GM06990 (cell line): Measurements from ENCODE around the gene SDK2.

Experiments used
- DNase-seq: peaks from one replicate; pipeline ENCODE4 v3.0.0-alpha.2; 2011; ENCODE audit not compliant: insufficient read length; ENCODE audit errors: extremely low read depth
- H3K27me3 ChIP-seq: replicated peaks from 2 replicates; pipeline ENCODE4 v1.6.0; 2011; ENCODE audit warnings: low read length; ENCODE audit not compliant: control insufficient read depth, insufficient read depth
- H3K36me3 ChIP-seq: 2 replicates; pipeline ENCODE4 v1.5.1; 2011; ENCODE audit warnings: low read length; ENCODE audit not compliant: control insufficient read depth, insufficient read depth
- H3K4me3 ChIP-seq: replicated peaks from 2 replicates; pipeline ENCODE4 v1.5.1; 2011; ENCODE audit warnings: low read depth, mild to moderate bottlenecking, control low read depth, low read length
- TF ChIP-seq, protein P1 (sequence below): IDR thresholded peaks from 2 replicates; pipeline ENCODE4 v1.5.1; 2011; ENCODE audit warnings: low read length, control low read depth, mild to moderate bottlenecking, inconsistent platforms; ENCODE audit not compliant: insufficient read depth, poor library complexity, severe bottlenecking

SDK2 gene

DNA sequence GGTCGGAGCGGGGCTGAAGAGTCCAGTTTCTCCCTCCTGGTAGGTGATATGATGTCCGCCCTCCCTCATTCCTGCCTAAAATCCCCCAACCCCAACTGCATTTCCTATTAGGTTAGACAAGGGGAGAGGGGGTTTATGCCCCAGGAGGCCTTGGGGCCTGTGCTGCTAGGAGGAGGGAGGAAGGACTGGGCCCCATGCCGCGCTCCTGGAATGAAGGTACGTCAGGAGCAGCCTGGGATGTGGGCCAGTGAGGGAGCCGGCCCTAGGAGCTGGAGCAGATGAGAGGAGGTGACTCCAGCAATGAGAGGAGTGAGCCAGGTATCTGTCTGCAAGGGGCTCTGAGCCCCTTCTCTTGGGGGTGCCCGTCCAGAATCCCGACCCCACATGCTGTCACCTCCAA lies 285.6 kb downstream of the SDK2 start:
- H3K27me3 ChIP-seq: no peaks in the 10 kb centered on the region
- H3K36me3 ChIP-seq: no peaks in the 10 kb centered on the region
- TF ChIP-seq, protein P1, sequence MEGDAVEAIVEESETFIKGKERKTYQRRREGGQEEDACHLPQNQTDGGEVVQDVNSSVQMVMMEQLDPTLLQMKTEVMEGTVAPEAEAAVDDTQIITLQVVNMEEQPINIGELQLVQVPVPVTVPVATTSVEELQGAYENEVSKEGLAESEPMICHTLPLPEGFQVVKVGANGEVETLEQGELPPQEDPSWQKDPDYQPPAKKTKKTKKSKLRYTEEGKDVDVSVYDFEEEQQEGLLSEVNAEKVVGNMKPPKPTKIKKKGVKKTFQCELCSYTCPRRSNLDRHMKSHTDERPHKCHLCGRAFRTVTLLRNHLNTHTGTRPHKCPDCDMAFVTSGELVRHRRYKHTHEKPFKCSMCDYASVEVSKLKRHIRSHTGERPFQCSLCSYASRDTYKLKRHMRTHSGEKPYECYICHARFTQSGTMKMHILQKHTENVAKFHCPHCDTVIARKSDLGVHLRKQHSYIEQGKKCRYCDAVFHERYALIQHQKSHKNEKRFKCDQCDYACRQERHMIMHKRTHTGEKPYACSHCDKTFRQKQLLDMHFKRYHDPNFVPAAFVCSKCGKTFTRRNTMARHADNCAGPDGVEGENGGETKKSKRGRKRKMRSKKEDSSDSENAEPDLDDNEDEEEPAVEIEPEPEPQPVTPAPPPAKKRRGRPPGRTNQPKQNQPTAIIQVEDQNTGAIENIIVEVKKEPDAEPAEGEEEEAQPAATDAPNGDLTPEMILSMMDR: no peak
- no peak for DNase-seq
- H3K4me3 ChIP-seq: no peak overlapping the region

DNA sequence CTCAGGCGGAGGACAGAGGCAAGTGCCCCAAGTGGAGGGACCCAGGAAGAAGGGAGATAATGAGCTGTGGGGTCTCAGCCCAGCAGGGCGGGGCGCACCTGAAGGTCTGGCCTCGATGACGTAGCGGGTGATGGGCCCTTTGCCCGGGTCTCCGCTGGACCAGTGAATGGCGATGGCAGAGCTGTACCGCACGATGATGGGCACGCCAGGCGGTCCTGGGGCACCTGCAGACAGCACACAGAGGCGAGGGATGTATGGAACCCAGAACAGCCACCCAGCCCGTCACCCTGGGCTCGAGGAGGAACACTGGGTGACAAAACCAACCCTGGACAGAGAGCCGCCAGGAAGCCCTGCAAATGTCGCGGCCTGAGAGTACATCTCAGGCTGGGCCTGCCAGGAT lies 286.3 kb downstream of the SDK2 start:
- no peak for DNase-seq
- no peaks in the 10 kb centered on the region for H3K27me3 ChIP-seq
- TF ChIP-seq, protein P1: no peak

DNA sequence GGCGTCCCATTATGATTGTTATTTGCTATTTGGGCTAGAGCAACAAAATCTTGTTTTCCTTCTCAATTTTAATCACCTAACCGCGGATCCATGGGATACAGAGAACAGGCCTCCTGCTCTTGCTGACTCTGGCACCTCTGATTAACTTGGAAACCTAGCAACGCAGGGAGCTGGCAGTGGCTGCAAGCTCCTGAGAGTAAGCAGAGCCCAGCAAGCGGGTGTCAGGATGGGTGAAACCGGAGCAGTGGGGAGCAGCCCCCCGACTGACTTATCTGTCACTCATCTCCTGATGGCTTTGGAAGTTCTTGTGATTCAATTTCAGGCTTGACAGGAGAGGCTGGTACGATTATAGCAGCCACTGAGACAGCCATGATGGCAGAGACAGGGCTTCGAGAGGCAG lies 286.9 kb downstream of the SDK2 start:
- TF ChIP-seq, protein P1: no peak
- Histone ChIP-seq H3K36me3 (no peaks in the 10 kb centered on the region), H3K27me3 (no peaks in the 10 kb centered on the region), H3K4me3 (no peak overlapping the region)
- DNase-seq: no peak

More for the DNA sequence above, 286.3 kb downstream of the SDK2 start:
- H3K36me3 ChIP-seq: no peaks in the 10 kb centered on the region
- no peak overlapping the region for H3K4me3 ChIP-seq

DNA sequence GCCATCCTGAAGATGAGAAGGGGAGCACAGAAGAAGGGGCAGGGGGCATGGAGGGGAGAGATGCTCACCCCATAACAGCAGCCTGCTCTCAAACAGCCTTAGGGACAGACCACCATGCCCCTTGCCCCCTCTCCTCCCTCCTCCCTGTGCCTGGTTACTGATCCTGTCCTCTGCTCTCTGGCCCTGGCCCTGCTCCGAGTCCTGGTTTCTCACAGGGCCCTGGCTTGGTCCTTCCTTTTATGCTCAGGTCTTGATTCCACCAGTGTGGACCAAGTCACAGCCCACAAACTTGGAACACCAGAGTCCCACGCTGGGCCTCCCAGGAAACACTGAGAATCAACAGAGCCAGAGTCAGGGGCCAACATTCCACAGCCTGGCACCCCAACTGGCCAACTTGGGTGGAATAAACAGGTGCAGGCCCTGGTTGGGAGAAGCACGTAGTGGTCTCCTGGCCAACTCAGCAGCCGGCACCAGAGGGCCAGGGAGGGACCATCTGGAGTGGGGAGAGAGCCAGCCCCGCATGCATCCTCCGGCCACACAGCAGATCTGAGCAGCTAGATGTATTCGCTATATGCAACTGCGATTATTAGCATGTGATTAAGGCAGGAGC lies 287.6 kb downstream of the SDK2 start:
- no peaks in the 10 kb centered on the region for H3K27me3 ChIP-seq
- TF ChIP-seq, protein P1: no peak
- no peak for DNase-seq

DNA sequence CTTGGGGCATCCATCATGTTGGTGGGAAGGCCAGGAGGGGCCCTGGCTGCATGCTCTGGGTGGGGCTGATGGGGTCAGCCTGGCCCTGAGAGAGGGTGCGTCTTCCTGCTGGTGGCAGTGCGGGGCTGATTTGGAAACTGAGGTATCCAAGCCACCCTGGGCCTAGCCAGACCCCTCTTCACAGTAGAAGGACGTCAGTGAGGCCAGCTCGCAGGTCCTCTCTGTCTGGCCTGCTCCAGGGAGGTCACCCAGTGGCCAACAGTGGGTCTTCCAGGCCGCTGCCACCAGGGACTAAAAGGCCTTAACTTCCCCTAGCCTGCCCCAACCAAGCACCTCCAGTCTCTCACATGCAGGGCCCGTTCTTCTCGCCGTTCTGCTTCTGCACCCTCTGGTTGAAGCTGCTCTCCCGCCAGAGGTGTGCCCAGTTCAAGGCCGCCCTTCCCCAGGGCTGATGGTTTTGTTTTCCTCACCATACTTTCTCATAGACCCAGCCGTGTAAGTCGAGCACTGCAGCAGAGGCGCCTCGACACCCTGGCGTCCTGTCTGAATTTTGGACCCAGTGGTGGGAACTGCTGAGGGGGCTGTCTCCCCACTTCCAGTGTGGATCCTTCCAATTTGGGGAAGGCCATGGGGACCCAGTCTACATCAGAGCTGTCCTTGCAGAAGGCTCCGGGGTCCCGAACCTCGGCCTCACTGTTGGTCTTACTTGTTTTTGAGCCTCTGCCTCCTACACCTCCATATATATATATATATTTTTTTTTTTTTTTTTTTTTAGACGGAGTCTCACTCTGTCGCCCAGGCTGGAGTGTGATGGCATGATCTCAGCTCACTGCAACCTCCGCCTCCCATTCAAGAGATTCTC lies 289.6 kb downstream of the SDK2 start:
- Histone ChIP-seq H3K36me3 (no peaks in the 10 kb centered on the region), H3K4me3 (no peak overlapping the region), H3K27me3 (no peaks in the 10 kb centered on the region)
- TF ChIP-seq, protein P1: no peak
- DNase-seq: no peak

More for the DNA sequence above, 287.6 kb downstream of the SDK2 start:
- Histone ChIP-seq H3K4me3 (no peak overlapping the region), H3K36me3 (no peaks in the 10 kb centered on the region)

DNA sequence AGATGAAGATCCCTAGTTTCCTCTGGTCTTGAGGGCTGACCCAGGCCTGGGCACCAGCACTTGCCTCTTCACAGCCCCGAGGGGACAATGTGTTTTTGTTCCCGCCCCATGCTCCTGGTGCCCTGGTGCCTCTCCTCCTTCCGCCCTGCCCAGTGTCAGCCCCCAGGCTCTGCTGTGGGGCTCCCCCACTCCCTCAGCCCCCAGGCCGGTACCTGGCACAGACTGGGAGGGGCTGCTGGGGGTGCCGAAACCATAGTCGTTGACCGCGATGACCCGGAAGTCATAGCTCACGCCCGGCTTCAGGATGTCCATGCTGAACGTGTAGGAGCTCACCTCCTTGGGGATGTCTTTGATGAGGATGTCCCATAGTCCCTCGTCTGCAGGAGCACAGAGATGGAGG lies 292.0 kb downstream of the SDK2 start:
- Histone ChIP-seq H3K4me3 (no peak overlapping the region), H3K27me3 (no peaks in the 10 kb centered on the region), H3K36me3 (no peaks in the 10 kb centered on the region)
- TF ChIP-seq, protein P1: no peak
- no peak for DNase-seq
